GM23338 (cell line): Measurements from ENCODE around the gene ADGRF3. TPM values are rescaled to one million over a fixed set of nuclear protein-coding genes. Genes with fewer than 3 reads are reported as not detected.

Experiments used
- ATAC-seq: fragments of 200-7000 bp; cut with Tn5 transposase; 3 replicates; pipeline ENCODE4 v1.9.1; 2020
- DNase-seq: peaks from one replicate; pipeline ENCODE4 v3.0.0-alpha.2; 2015; ENCODE audit warnings: low spot score
- H2AFZ ChIP-seq: fragments of 200-600 bp; sonication (generic); 2 replicates; pipeline ENCODE4 v1.8.0; 2016; ENCODE audit warnings: antibody characterized with exemption, mild to moderate bottlenecking, moderate library complexity
- H3F3A ChIP-seq: fragments of 200-600 bp; sonication (generic); replicated peaks from 2 replicates; pipeline ENCODE4 v1.8.0; 2017; ENCODE audit warnings: antibody characterized with exemption, mixed run types, low read depth
- H3K27ac ChIP-seq: fragments of 200-600 bp; sonication (generic); 2 replicates; pipeline ENCODE4 v1.6.1; 2016; ENCODE audit warnings: low read depth
- H3K27me3 ChIP-seq: fragments of 200-600 bp; sonication (generic); 2 replicates; pipeline ENCODE4 v1.8.0; 2016; ENCODE audit warnings: mild to moderate bottlenecking, mixed run types, moderate library complexity; ENCODE audit not compliant: insufficient read depth
- H3K36me3 ChIP-seq: fragments of 200-600 bp; sonication (generic); 2 replicates; pipeline ENCODE4 v1.8.0; 2016; ENCODE audit warnings: mild to moderate bottlenecking; ENCODE audit not compliant: insufficient read depth
- H3K4me1 ChIP-seq: fragments of 200-600 bp; sonication (generic); 2 replicates; pipeline ENCODE4 v1.8.0; 2016; ENCODE audit warnings: mild to moderate bottlenecking, moderate library complexity; ENCODE audit not compliant: insufficient read depth
- H3K4me2 ChIP-seq: fragments of 200-600 bp; sonication (generic); 2 replicates; pipeline ENCODE4 v1.7.1; 2017; ENCODE audit warnings: mixed run types
- H3K4me3 ChIP-seq: fragments of 200-600 bp; sonication (generic); 2 replicates; pipeline ENCODE4 v1.6.1; 2016; ENCODE audit warnings: mixed run types
- H3K79me2 ChIP-seq: fragments of 200-600 bp; sonication (generic); replicated peaks from 2 replicates; pipeline ENCODE4 v1.8.0; 2017; ENCODE audit warnings: mild to moderate bottlenecking; ENCODE audit not compliant: insufficient read depth
- H3K9me2 ChIP-seq: fragments of 200-600 bp; sonication (generic); 2 replicates; pipeline ENCODE4 v1.8.0; 2017; ENCODE audit not compliant: insufficient read depth
- H4K20me1 ChIP-seq: fragments of 200-600 bp; sonication (generic); replicated peaks from 2 replicates; pipeline ENCODE4 v1.8.0; 2017; ENCODE audit warnings: mild to moderate bottlenecking; ENCODE audit not compliant: insufficient read depth
- H3K27ac Mint-ChIP-seq: 2 replicates; pipeline ENCODE4 v1.8.0; 2020; ENCODE audit warnings: inconsistent platforms, mild to moderate bottlenecking, moderate library complexity, mixed read lengths
- H3K27me3 Mint-ChIP-seq: 3 replicates; pipeline ENCODE4 v1.8.0; 2022; ENCODE audit warnings: low read depth, mild to moderate bottlenecking, moderate library complexity, mixed read lengths, inconsistent platforms; ENCODE audit not compliant: insufficient read depth, poor library complexity
- H3K36me3 Mint-ChIP-seq: 3 replicates; pipeline ENCODE4 v1.8.0; 2021; ENCODE audit warnings: low read depth, mild to moderate bottlenecking, inconsistent platforms, moderate library complexity, mixed read lengths
- H3K4me1 Mint-ChIP-seq: 3 replicates; pipeline ENCODE4 v1.8.0; 2020; ENCODE audit warnings: mild to moderate bottlenecking, inconsistent platforms, mixed read lengths
- H3K4me3 Mint-ChIP-seq: 3 replicates; pipeline ENCODE4 v1.8.0; 2021; ENCODE audit warnings: moderate library complexity, mild to moderate bottlenecking, inconsistent platforms, mixed read lengths
- H3K9me3 Mint-ChIP-seq: 3 replicates; pipeline ENCODE4 v1.8.0; 2020; ENCODE audit warnings: moderate library complexity, mild to moderate bottlenecking, inconsistent platforms, mixed read lengths
- CREB1 ChIP-seq: fragments of 250-450 bp; sonication (Bioruptor Pico); IDR thresholded peaks from 2 replicates; pipeline ENCODE4 v1.5.0; 2020; ENCODE audit warnings: low read depth, mild to moderate bottlenecking, moderate library complexity
- ETS1 ChIP-seq: IDR thresholded peaks from 2 replicates; pipeline ENCODE4 v1.6.1; 2016; ENCODE audit warnings: antibody characterized with exemption
- EZH2 ChIP-seq: fragments of 200-600 bp; sonication (generic); IDR thresholded peaks from one replicate; pipeline ENCODE4 v1.8.0; 2017; ENCODE audit warnings: antibody characterized with exemption, mild to moderate bottlenecking, low read depth; ENCODE audit not compliant: unreplicated experiment
- EZH2phosphoT487 ChIP-seq: fragments of 200-600 bp; sonication (generic); IDR thresholded peaks from one replicate; pipeline ENCODE4 v1.8.1; 2018; ENCODE audit warnings: antibody characterized with exemption; ENCODE audit not compliant: unreplicated experiment
- JUNB ChIP-seq: IDR thresholded peaks from one replicate; pipeline ENCODE4 v1.6.1; 2016; ENCODE audit warnings: antibody characterized with exemption; ENCODE audit not compliant: unreplicated experiment
- NANOG ChIP-seq: IDR thresholded peaks from 2 replicates; pipeline ENCODE4 v1.6.1; 2016; ENCODE audit warnings: antibody characterized with exemption, borderline replicate concordance
- POLR2AphosphoS5 ChIP-seq: IDR thresholded peaks from 2 replicates; pipeline ENCODE4 v1.6.1; 2016; ENCODE audit warnings: antibody characterized with exemption, low read depth
- REST ChIP-seq: IDR thresholded peaks from one replicate; pipeline ENCODE4 v1.6.1; 2018; ENCODE audit warnings: antibody characterized with exemption; ENCODE audit not compliant: unreplicated experiment
- STAT1 ChIP-seq: IDR thresholded peaks from one replicate; pipeline ENCODE4 v1.6.1; 2016; ENCODE audit warnings: antibody characterized with exemption; ENCODE audit not compliant: unreplicated experiment
- ZNF114 ChIP-seq: fragments of 250-450 bp; sonication (Bioruptor Pico); IDR thresholded peaks from 2 replicates; pipeline ENCODE4 v1.5.0; 2020; ENCODE audit warnings: mild to moderate bottlenecking, moderate library complexity
- ZNF331 ChIP-seq: fragments of 250-450 bp; sonication (Bioruptor Pico); IDR thresholded peaks from 2 replicates; pipeline ENCODE4 v1.5.0; 2020; ENCODE audit warnings: low read depth, mild to moderate bottlenecking, moderate library complexity
- polyA plus RNA-seq: library from polyadenylated mRNA; unstranded; fragments of >200 nt; fragmentation: Nextera tagmentation; extraction: Ambion mirVana; gene quantifications from 2 replicates; pipeline ENCODE4 v1.2.1, GENCODE V29; 2016
- total RNA-seq: library from RNA; depleted of rRNA; stranded (reverse); fragments of >200 nt; shearing (Covaris generic); gene quantifications from 2 replicates; pipeline ENCODE4 v1.2.3, GENCODE V29; 2014
- TF ChIP-seq, protein P1 (sequence below), 2 experiments: fragments of 200-600 bp in 1 of 2; sonication (generic) in 1 of 2; conservative IDR thresholded peaks; 2 replicates each; pipeline versions ENCODE4 v1.5.1 to v1.6.1; 2016 to 2017; ENCODE audit warnings: antibody characterized with exemption in 2 of 2, low read depth in 2 of 2, mild to moderate bottlenecking in 2 of 2, moderate library complexity in 1 of 2

Gene ADGRF3
- total and polyA plus RNA-seq, 2 experiments from 2014 or later = 0.38 to 0.39 TPM

- H3K27me3 Mint-ChIP-seq = peaks cover 4% of the 10 kb centered on the region
- H3K27ac Mint-ChIP-seq = no peak overlapping the region
- Histone ChIP-seq H3K27me3 (no peaks in the 10 kb centered on the region), H3K9me2 (no peaks in the 10 kb centered on the region), H3K4me3 (peak overlapping the region; percentile 61; the same call in 1 of the 2 replicates), H2AFZ (peak overlapping the region; percentile 19; the same call in 1 of the 2 replicates), H3F3A (no peaks in the 10 kb centered on the region), H4K20me1 (no peaks in the 10 kb centered on the region), H3K4me2 (peak overlapping the region; percentile 88), H3K79me2 (no peaks in the 10 kb centered on the region), H3K36me3 (no peaks in the 10 kb centered on the region), H3K27ac (no peak overlapping the region), H3K4me1 (peaks cover 27% of the 10 kb centered on the region)
- H3K4me1 Mint-ChIP-seq = peaks cover 6% of the 10 kb centered on the region
- no peaks in the 10 kb centered on the region for H3K9me3 Mint-ChIP-seq
- H3K4me3 Mint-ChIP-seq = no peak overlapping the region; the same call in 2 of the 3 replicates
- ATAC-seq (no peak), DNase-seq (no peak)
- H3K36me3 Mint-ChIP-seq = no peaks in the 10 kb centered on the region
- no peak for TF ChIP-seq EZH2
- TF ChIP-seq JUNB = no peak
- TF ChIP-seq EZH2phosphoT487 = no peak
- TF ChIP-seq POLR2AphosphoS5 = no peak
Observed at GRCh38 chr2:26297061-26297460, 49.5 kb downstream of the ADGRF3 start.

DNA sequence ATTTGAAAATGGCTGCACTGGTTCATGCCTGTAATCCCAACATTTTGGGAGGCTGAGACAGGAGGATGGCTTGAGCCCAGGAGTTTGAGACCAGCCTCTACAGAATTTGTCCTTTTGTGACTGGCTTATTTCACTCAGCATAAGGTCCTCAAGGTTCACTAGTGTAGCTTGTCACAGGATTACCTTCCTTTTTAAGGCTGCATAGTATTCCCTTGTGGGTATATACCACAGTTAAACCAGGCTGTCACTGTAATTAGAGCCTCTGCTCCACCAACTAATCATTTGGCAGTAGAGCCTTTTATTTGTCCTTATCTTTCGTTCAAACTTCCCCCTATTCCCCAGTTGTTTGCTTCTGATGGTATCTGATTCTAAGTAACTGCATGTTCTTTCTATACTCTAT is 51.1 kb downstream of the ADGRF3 start:
- Mint-ChIP-seq H3K4me3 (no peak overlapping the region), H3K36me3 (no peaks in the 10 kb centered on the region), H3K4me1 (peaks cover 6% of the 10 kb centered on the region), H3K27me3 (peaks cover 4% of the 10 kb centered on the region), H3K27ac (no peak overlapping the region), H3K9me3 (no peaks in the 10 kb centered on the region)
- DNase-seq (no peak), ATAC-seq (no peak)
- Histone ChIP-seq H2AFZ (no peak overlapping the region), H3K4me2 (no peak overlapping the region), H3K27ac (no peak overlapping the region), H4K20me1 (no peaks in the 10 kb centered on the region), H3K79me2 (no peaks in the 10 kb centered on the region), H3K27me3 (no peaks in the 10 kb centered on the region), H3K36me3 (no peaks in the 10 kb centered on the region), H3K4me3 (no peak overlapping the region), H3F3A (no peaks in the 10 kb centered on the region), H3K4me1 (peaks cover 17% of the 10 kb centered on the region), H3K9me2 (no peaks in the 10 kb centered on the region)
- TF ChIP-seq ZNF114 (CRISPR knock-in tag) (no peak), ETS1 (no peak), EZH2 (no peak), ZNF331 (CRISPR knock-in tag) (no peak), REST (no peak), CREB1 (no peak), STAT1 (no peak), JUNB (no peak), NANOG (no peak)
- TF ChIP-seq, protein P1, sequence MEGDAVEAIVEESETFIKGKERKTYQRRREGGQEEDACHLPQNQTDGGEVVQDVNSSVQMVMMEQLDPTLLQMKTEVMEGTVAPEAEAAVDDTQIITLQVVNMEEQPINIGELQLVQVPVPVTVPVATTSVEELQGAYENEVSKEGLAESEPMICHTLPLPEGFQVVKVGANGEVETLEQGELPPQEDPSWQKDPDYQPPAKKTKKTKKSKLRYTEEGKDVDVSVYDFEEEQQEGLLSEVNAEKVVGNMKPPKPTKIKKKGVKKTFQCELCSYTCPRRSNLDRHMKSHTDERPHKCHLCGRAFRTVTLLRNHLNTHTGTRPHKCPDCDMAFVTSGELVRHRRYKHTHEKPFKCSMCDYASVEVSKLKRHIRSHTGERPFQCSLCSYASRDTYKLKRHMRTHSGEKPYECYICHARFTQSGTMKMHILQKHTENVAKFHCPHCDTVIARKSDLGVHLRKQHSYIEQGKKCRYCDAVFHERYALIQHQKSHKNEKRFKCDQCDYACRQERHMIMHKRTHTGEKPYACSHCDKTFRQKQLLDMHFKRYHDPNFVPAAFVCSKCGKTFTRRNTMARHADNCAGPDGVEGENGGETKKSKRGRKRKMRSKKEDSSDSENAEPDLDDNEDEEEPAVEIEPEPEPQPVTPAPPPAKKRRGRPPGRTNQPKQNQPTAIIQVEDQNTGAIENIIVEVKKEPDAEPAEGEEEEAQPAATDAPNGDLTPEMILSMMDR (conservative IDR thresholded peaks at IDR 0.05; ENCODE audit: low read depth in 2 of 2) = no peak
